ENCODE data around the gene COPG2.

DNA sequence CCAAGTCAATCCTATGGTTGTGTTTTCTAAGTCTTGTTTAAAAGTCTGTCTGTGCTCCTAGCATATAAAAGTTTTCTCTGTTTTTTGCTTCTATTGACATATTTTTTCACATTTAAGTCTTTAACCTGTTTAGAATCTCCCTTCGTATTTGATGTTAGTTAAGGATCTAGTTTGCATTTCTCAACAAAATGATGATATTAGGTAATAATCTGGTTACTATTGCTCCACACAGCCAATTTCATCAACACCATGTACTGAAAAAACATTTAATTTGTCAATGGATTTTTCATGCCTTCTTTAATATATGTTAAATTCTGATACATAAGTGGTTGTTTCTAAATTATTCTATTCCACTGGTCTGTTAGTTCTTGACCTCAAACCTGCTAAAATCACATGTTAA, 35.3 kb upstream of the COPG2 start:
- TF ChIP-seq, protein P1, sequence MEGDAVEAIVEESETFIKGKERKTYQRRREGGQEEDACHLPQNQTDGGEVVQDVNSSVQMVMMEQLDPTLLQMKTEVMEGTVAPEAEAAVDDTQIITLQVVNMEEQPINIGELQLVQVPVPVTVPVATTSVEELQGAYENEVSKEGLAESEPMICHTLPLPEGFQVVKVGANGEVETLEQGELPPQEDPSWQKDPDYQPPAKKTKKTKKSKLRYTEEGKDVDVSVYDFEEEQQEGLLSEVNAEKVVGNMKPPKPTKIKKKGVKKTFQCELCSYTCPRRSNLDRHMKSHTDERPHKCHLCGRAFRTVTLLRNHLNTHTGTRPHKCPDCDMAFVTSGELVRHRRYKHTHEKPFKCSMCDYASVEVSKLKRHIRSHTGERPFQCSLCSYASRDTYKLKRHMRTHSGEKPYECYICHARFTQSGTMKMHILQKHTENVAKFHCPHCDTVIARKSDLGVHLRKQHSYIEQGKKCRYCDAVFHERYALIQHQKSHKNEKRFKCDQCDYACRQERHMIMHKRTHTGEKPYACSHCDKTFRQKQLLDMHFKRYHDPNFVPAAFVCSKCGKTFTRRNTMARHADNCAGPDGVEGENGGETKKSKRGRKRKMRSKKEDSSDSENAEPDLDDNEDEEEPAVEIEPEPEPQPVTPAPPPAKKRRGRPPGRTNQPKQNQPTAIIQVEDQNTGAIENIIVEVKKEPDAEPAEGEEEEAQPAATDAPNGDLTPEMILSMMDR (conservative IDR thresholded peaks at IDR 0.05 in 1 of 2, IDR thresholded peaks at IDR 0.05 in 1 of 2; ENCODE audit: low read depth in 1 of 2, low read length in 2 of 2) = no peak
- no peak for TF ChIP-seq EZH2 (IDR thresholded peaks at IDR 0.05; ENCODE audit: low read length, missing control alignments)

Data from fibroblast of lung (primary cell).